ENCODE results near the gene RBMS2.
"Not testable (repeated sequence)": the region's sequence is repeated elsewhere in the genome, so short reads cannot be mapped to it uniquely, and the experiment has no call there.

RBMS2 gene

DNA sequence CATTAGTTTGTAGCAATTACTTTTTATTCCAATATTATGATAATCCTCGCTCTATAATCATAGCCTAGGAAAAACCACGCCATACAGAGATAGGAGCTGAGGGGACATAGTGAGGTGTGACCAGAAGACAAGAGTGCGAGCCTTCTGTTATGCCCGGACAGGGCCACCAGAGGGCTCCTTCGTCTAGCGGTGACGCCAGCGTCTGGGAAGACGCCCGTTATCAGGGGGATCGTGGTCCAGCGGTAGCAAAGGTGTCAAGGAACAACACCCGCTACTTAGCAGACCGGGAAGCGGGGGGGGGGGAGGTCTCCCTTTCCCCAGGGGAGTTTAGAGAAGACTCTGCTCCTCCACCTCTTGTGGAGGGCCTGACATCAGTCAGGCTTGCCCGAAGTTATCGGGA lies 24.9 kb upstream of the RBMS2 start:
- in situ Hi-C loops (cut with HindIII; ENCODE audit: low sequenced_read_pairs); H3K4me3 ChIP-seq (ENCODE audit: low read depth, low read length); DNase-seq (ENCODE audit: low read depth): not testable (repeated sequence)
- TF ChIP-seq, protein P1, sequence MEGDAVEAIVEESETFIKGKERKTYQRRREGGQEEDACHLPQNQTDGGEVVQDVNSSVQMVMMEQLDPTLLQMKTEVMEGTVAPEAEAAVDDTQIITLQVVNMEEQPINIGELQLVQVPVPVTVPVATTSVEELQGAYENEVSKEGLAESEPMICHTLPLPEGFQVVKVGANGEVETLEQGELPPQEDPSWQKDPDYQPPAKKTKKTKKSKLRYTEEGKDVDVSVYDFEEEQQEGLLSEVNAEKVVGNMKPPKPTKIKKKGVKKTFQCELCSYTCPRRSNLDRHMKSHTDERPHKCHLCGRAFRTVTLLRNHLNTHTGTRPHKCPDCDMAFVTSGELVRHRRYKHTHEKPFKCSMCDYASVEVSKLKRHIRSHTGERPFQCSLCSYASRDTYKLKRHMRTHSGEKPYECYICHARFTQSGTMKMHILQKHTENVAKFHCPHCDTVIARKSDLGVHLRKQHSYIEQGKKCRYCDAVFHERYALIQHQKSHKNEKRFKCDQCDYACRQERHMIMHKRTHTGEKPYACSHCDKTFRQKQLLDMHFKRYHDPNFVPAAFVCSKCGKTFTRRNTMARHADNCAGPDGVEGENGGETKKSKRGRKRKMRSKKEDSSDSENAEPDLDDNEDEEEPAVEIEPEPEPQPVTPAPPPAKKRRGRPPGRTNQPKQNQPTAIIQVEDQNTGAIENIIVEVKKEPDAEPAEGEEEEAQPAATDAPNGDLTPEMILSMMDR (IDR thresholded peaks at IDR 0.05; ENCODE audit: low read depth, low read length, missing control alignments) = peak; percentile 48

DNA sequence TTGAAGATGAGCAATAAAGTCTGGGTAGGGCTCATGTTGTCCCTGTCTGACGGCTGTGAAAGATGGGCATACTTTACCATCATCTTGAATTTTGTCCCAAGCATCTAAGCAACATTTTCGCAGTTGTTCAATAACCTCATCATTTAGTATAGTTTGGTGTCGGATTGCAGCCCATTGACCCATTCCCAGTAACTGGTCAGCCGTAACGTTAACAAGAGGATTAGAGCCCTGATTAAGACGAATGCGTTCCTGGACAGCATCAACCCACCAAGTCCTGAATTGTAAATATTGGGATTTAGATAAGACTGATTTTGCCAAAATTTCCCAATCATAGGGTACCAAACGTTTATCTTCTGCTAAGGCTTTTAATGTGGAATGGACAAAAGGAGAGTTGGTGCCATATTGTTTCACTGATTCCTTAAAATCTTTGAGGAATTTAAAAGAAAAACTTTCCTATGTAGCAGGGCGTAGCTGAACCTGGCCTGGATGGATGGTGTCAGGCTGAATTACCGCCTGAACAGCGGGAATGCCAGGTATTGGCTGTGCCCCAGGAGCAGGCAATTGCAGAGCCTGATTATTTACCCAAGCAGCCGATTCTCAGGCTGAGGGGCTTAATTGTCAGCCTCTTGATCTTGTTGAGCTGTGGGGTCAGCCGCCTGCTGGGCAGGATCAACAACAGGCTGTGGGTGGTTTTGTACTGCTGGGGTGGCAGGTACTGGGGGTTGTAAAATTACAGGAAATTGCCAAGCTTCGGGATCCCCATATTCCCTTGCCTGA lies 23.3 kb upstream of the RBMS2 start:
- in situ Hi-C loops (cut with HindIII; ENCODE audit: low sequenced_read_pairs); H3K4me3 ChIP-seq (ENCODE audit: low read depth, low read length); DNase-seq (ENCODE audit: low read depth): not testable (repeated sequence)

- DNase-seq (ENCODE audit: low read depth); in situ Hi-C loops (cut with HindIII; ENCODE audit: low sequenced_read_pairs); H3K4me3 ChIP-seq (ENCODE audit: low read depth, low read length): not testable (repeated sequence)
Observed at GRCh38 chr12:56499452-56499851, 22.2 kb upstream of the RBMS2 start.

DNA sequence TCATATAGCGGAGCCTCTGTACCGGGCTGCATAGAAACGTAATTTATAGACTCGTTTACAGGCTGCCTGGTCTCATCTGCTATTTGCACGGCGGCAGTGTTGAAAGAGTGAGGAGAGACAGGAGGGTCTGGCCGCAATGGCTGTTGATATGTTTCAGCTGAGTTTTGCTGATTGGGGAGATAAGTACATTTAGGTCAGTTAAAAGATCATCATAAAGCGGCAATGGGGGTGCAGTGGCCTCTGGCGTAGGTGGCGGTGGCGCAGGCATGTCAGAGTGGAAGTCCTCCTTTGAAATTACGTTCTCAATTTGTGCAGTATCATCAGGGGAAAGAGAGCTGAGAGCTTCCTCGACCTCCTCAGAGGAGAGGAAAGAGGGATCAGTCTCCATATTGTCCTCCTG lies 21.7 kb upstream of the RBMS2 start:
- in situ Hi-C loops (cut with HindIII; ENCODE audit: low sequenced_read_pairs) = not testable (repeated sequence)

GRCh38 chr12:56510786-56511185 lies 10.8 kb upstream of the RBMS2 start:
- in situ Hi-C loops (cut with HindIII; ENCODE audit: low sequenced_read_pairs) = loop anchor here (10.0 kb wide), 1 partner anchor 56 kb away; the partner anchor contains the start of gene MIP
- TF ChIP-seq, protein P1 (IDR thresholded peaks at IDR 0.05; ENCODE audit: low read depth, low read length, missing control alignments) = no peak
- no peak overlapping the region for H3K4me3 ChIP-seq (ENCODE audit: low read depth, low read length)
- DNase-seq (ENCODE audit: low read depth) = no peak

More for the DNA sequence above, 21.7 kb upstream of the RBMS2 start:
- not testable (repeated sequence) for DNase-seq (ENCODE audit: low read depth); H3K4me3 ChIP-seq (ENCODE audit: low read depth, low read length)

- H3K4me3 ChIP-seq (ENCODE audit: low read depth, low read length); DNase-seq (ENCODE audit: low read depth): not testable (repeated sequence)
- in situ Hi-C loops (cut with HindIII; ENCODE audit: low sequenced_read_pairs) = loop anchor here (10.0 kb wide), 1 partner anchor 59 kb away; the partner anchor contains the start of gene MIP
Observed at GRCh38 chr12:56514014-56514318, 7.7 kb upstream of the RBMS2 start.

DNA sequence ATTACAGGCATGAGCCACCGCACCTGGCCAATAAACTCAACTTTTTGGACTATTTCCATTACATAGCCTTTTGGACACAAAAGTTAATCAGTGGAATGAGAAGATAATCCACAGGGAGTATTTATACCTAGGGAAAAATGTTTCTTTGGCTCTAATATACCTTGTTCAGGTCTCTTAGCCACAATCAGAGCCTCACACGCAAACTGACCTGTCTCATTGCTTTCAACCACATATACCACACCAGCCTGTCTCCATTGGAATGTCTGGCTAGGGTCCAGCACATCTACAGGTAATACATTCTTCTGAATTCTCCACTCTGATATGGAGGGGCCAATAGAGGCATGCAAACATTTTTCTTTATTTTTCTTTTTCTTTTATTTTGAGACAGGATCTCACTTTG lies 3.8 kb upstream of the RBMS2 start:
- no peak overlapping the region for H3K4me3 ChIP-seq (ENCODE audit: low read depth, low read length)
- in situ Hi-C loops (cut with HindIII; ENCODE audit: low sequenced_read_pairs) = loop anchor here (5.0 to 10.0 kb wide), 2 partner anchors 63 to 104 kb away; partner anchors contain the start of gene MIP
- DNase-seq (ENCODE audit: low read depth) = no peak

DNA sequence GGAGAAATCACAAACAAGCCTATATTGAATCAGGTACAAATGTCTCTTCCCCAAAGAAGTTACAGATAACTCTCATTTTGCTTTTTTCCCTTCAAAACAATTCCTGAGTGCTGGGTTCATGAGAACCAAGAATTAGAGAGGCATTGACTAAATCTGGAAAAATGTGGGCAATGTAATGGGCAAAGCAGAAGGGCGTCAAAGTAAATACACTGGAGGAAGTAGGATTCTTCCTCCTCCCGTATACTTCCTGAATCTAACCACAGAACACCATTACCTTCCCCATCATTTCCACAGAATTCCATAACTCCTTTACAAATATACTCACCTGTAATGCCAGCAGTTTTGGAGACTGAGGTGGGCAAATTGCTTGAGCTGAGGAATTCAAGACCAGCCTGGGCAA lies 3.0 kb upstream of the RBMS2 start:
- TF ChIP-seq, protein P1 (IDR thresholded peaks at IDR 0.05; ENCODE audit: low read depth, low read length, missing control alignments) = no peak
- H3K4me3 ChIP-seq (ENCODE audit: low read depth, low read length) = no peak overlapping the region
- in situ Hi-C loops (cut with HindIII; ENCODE audit: low sequenced_read_pairs) = loop anchor here (5.0 to 10.0 kb wide), 2 partner anchors 64 to 104 kb away; partner anchors contain the start of gene MIP
- DNase-seq (ENCODE audit: low read depth) = no peak

More for the DNA sequence above, 3.8 kb upstream of the RBMS2 start:
- TF ChIP-seq, protein P1 (IDR thresholded peaks at IDR 0.05; ENCODE audit: low read depth, low read length, missing control alignments) = no peak

All from astrocyte of the cerebellum (primary cell).